NT2/D1 (cell line): ENCODE measurements around the gene PACSIN2.

Source experiments
- DNase-seq: peaks from one replicate; pipeline ENCODE4 v3.0.0-alpha.2; 2011; ENCODE audit warnings: low read depth, low spot score
- H3K27me3 ChIP-seq: 2 replicates; pipeline ENCODE4 v1.6.0; 2011; ENCODE audit warnings: mild to moderate bottlenecking; ENCODE audit not compliant: insufficient read length, insufficient read depth
- H3K36me3 ChIP-seq: 2 replicates; pipeline ENCODE4 v1.6.1; 2011; ENCODE audit warnings: mild to moderate bottlenecking, low read length, mixed read lengths; ENCODE audit not compliant: insufficient read depth, insufficient read length
- H3K4me1 ChIP-seq: 2 replicates; pipeline ENCODE4 v1.5.1; 2011; ENCODE audit not compliant: insufficient read depth, insufficient read length
- H3K4me3 ChIP-seq: 2 replicates; pipeline ENCODE4 v1.5.1; 2011; ENCODE audit warnings: low read depth; ENCODE audit not compliant: insufficient read length
- H3K9ac ChIP-seq: 2 replicates; pipeline ENCODE4 v1.6.0; 2011; ENCODE audit warnings: low read depth; ENCODE audit not compliant: insufficient read length
- H3K9me3 ChIP-seq: 2 replicates; pipeline ENCODE4 v1.5.1; 2011; ENCODE audit warnings: mild to moderate bottlenecking, low read length; ENCODE audit not compliant: insufficient read depth
- SUZ12 ChIP-seq: IDR thresholded peaks from 2 replicates; pipeline ENCODE4 v1.6.1; 2011; ENCODE audit not compliant: insufficient read length, insufficient read depth; ENCODE audit errors: extremely low read depth
- YY1 ChIP-seq: IDR thresholded peaks from 2 replicates; pipeline ENCODE4 v1.6.1; 2011; ENCODE audit not compliant: insufficient read length, insufficient read depth
- ZNF274 ChIP-seq: IDR thresholded peaks from 2 replicates; pipeline ENCODE4 v1.6.1; 2011; ENCODE audit warnings: mild to moderate bottlenecking, low read depth, low read length

The PACSIN2 gene

GRCh38 chr22:43014869-43015676 lies at the start of gene PACSIN2:
Gene PACSIN2 (minus strand): TSS chr22:43015149. CDS start chr22:42912080, 103,069 bp downstream.
- H3K9ac ChIP-seq = peak within 1 kb of the TSS; percentile 82
- no peaks in the 10 kb centered on the region for H3K36me3 ChIP-seq
- peaks cover 8% of the 10 kb centered on the region for H3K4me1 ChIP-seq
- peaks cover 7% of the 10 kb centered on the region; the same call in 1 of the 2 replicates for H3K9me3 ChIP-seq
- TF ChIP-seq SUZ12 (no peak), ZNF274 (no peak), YY1 (no peak)
- peaks cover 2% of the 10 kb centered on the region for H3K27me3 ChIP-seq
- peak within 1 kb of the TSS; percentile 80 for H3K4me3 ChIP-seq
- DNase-seq = peak; percentile 91

- no peak overlapping the region for H3K9ac ChIP-seq
- H3K4me1 ChIP-seq = no peaks in the 10 kb centered on the region
- H3K27me3 ChIP-seq = no peaks in the 10 kb centered on the region
- DNase-seq = peak; percentile 36
- no peak overlapping the region for H3K4me3 ChIP-seq
- H3K36me3 ChIP-seq = peaks cover 4% of the 10 kb centered on the region
- no peak for TF ChIP-seq YY1
- H3K9me3 ChIP-seq = no peaks in the 10 kb centered on the region
Measured at GRCh38 chr22:43060183-43060582, 45.2 kb upstream of the PACSIN2 start.

- Histone ChIP-seq H3K9me3 (no peaks in the 10 kb centered on the region), H3K36me3 (peaks cover 4% of the 10 kb centered on the region), H3K9ac (no peak overlapping the region), H3K27me3 (no peaks in the 10 kb centered on the region), H3K4me3 (no peak overlapping the region), H3K4me1 (no peaks in the 10 kb centered on the region)
- DNase-seq = no peak
- TF ChIP-seq SUZ12 (no peak), YY1 (no peak), ZNF274 (no peak)
Measured at GRCh38 chr22:43057641-43058040, 42.7 kb upstream of the PACSIN2 start.

GRCh38 chr22:43053176-43053575 lies 38.2 kb upstream of the PACSIN2 start:
- H3K4me1 ChIP-seq = peaks cover 3% of the 10 kb centered on the region
- H3K9me3 ChIP-seq = no peaks in the 10 kb centered on the region

GRCh38 chr22:43050995-43051394 lies 36.0 kb upstream of the PACSIN2 start:
- H3K9me3 ChIP-seq = no peaks in the 10 kb centered on the region
- H3K27me3 ChIP-seq = no peaks in the 10 kb centered on the region
- no peak for DNase-seq
- no peak overlapping the region for H3K4me3 ChIP-seq
- H3K4me1 ChIP-seq = peaks cover 3% of the 10 kb centered on the region
- no peak for TF ChIP-seq YY1
- TF ChIP-seq SUZ12 = no peak
- no peak for TF ChIP-seq ZNF274
- no peaks in the 10 kb centered on the region for H3K36me3 ChIP-seq
- no peak overlapping the region for H3K9ac ChIP-seq

More at GRCh38 chr22:43053176-43053575, 38.2 kb upstream of the PACSIN2 start:
- H3K4me3 ChIP-seq = no peak overlapping the region
- no peaks in the 10 kb centered on the region for H3K36me3 ChIP-seq
- TF ChIP-seq SUZ12 = no peak
- no peak for TF ChIP-seq ZNF274
- no peak for TF ChIP-seq YY1
- no peak overlapping the region for H3K9ac ChIP-seq
- no peaks in the 10 kb centered on the region for H3K27me3 ChIP-seq
- no peak for DNase-seq

- Histone ChIP-seq H3K4me1 (peaks cover 4% of the 10 kb centered on the region), H3K9me3 (no peaks in the 10 kb centered on the region), H3K27me3 (no peaks in the 10 kb centered on the region), H3K9ac (no peak overlapping the region), H3K36me3 (no peaks in the 10 kb centered on the region), H3K4me3 (no peak overlapping the region)
- TF ChIP-seq YY1 = no peak
- TF ChIP-seq ZNF274 = no peak
- TF ChIP-seq SUZ12 = no peak
- DNase-seq = no peak
Measured at GRCh38 chr22:43047605-43048004, 32.7 kb upstream of the PACSIN2 start.

GRCh38 chr22:43044290-43044712 lies 29.4 kb upstream of the PACSIN2 start:
- TF ChIP-seq ZNF274 (no peak), SUZ12 (no peak), YY1 (no peak)
- H3K4me3 ChIP-seq = no peak overlapping the region
- H3K36me3 ChIP-seq = no peaks in the 10 kb centered on the region
- H3K9ac ChIP-seq = no peak overlapping the region
- no peak for DNase-seq
- peaks cover 4% of the 10 kb centered on the region for H3K4me1 ChIP-seq
- no peaks in the 10 kb centered on the region for H3K9me3 ChIP-seq
- no peaks in the 10 kb centered on the region for H3K27me3 ChIP-seq
